ENCODE data around the gene SPATA3.

Gene SPATA3

DNA sequence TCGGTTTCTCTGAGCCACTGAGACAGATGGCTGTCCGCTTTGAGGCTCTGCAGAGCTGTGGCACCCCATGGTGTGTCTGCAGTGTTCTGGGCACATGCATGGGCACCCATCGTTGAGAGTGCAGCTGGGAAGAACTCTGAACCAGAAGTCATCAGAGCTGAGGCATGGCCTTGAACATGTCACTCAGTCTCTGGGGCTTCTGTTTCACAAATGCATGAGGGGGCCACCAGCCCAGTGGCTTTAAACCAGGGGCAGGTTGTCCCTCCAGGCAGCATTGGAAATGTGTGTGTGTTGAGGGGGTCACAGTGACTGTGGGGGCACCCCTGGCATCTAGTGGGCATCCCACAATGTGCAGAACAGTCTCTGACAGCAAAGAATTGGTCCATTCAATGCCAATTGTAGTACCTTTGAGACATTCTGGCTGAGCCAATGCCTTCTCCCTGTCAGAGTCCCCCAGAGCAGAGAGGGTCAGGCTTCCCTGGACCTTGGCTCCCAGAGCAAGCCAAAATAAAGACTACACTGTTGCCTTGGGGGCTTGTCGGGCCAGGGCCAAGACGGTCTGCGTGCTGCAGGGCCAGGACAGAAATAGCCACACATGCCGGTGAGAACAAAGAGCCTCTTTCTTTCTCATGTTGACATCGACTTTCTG is 51.5 kb downstream of the SPATA3 start:
- Histone ChIP-seq H3K4me1 (ENCODE audit: insufficient read depth, low read length, severe bottlenecking) (peaks cover 3% of the 10 kb centered on the region), H3K9ac (ENCODE audit: low read length) (no peak overlapping the region), H3K4me2 (ENCODE audit: low read length) (no peak overlapping the region), H3K36me3 (ENCODE audit: insufficient read depth, low read length) (no peaks in the 10 kb centered on the region), H3K4me3 (ENCODE audit: low read depth, low read length, poor library complexity, severe bottlenecking) (no peak overlapping the region), H2AFZ (ENCODE audit: low read length) (no peak overlapping the region), H4K20me1 (ENCODE audit: insufficient read depth, low read length) (no peaks in the 10 kb centered on the region), H3K9me2 (ENCODE audit: low read depth, low read length) (no peaks in the 10 kb centered on the region), H3K9me3 (ENCODE audit: low read length) (no peaks in the 10 kb centered on the region), H3F3A (ENCODE audit: insufficient read depth, low read length) (no peaks in the 10 kb centered on the region), H3K27ac (ENCODE audit: low read depth, low read length, poor library complexity, severe bottlenecking) (no peak overlapping the region), H3K79me2 (ENCODE audit: insufficient read depth, low read length) (no peaks in the 10 kb centered on the region), H3K27me3 (ENCODE audit: insufficient read depth, low read length) (0 out of 2 replicates have a peak, but pooled peaks cover 3% of the 10 kb centered on the region)
- TF ChIP-seq EZH2 (IDR thresholded peaks at IDR 0.05; ENCODE audit: borderline replicate concordance, low read length): no peak
- TF ChIP-seq, protein P1, sequence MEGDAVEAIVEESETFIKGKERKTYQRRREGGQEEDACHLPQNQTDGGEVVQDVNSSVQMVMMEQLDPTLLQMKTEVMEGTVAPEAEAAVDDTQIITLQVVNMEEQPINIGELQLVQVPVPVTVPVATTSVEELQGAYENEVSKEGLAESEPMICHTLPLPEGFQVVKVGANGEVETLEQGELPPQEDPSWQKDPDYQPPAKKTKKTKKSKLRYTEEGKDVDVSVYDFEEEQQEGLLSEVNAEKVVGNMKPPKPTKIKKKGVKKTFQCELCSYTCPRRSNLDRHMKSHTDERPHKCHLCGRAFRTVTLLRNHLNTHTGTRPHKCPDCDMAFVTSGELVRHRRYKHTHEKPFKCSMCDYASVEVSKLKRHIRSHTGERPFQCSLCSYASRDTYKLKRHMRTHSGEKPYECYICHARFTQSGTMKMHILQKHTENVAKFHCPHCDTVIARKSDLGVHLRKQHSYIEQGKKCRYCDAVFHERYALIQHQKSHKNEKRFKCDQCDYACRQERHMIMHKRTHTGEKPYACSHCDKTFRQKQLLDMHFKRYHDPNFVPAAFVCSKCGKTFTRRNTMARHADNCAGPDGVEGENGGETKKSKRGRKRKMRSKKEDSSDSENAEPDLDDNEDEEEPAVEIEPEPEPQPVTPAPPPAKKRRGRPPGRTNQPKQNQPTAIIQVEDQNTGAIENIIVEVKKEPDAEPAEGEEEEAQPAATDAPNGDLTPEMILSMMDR (IDR thresholded peaks at IDR 0.05; ENCODE audit: low read length): no peak

DNA sequence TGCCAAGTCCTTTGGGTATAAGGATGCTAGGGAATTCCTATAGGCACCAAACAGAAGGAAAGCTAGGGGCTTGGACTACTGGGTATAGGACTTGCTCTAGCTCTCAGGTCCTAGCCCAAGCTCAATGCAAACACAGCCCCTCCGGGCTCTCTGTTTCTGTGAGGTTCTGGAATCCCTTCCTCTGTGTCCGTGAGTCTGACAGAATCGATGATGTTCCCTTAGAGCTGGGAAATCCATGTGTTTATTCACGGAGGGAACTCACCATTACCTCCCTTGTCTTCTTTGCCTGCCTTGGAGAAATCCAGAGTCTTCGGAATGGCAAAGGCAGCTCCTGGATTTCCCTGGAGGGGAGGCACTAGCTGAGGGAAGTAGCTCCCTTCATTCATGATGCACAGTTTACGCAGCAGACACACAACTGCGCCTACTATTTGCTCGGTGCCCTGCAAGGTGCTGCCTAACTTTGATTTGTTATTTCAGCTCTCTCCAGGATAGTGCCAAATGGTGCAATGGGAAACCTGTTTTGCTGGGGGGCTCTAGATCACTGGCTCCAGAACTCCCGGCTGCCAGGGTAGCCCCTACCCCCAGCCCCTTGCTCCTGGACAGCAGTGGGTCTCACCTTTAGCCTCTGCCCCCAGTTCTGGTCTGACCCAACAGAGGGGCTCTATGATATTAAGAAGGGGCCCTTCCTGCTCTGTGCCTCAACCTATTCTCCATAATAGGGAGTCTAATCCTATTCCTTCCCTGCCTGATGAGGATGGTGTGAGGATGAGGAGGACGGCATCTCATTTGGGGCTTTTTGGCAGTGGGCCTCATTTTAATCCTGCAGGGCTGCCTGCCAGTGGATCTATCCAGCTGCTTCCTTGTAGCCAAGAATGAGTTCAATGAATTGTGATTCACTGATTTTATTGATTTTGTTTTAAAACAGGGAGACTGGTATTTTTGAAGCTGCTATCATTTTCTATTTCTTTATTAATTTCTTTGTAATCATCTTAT is 52.3 kb downstream of the SPATA3 start:
- H3K27ac ChIP-seq (ENCODE audit: low read depth, low read length, poor library complexity, severe bottlenecking): no peak overlapping the region
- TF ChIP-seq, protein P1 (IDR thresholded peaks at IDR 0.05; ENCODE audit: low read length): no peak
- no peak for TF ChIP-seq EZH2 (IDR thresholded peaks at IDR 0.05; ENCODE audit: borderline replicate concordance, low read length)
- H3F3A ChIP-seq (ENCODE audit: insufficient read depth, low read length): no peaks in the 10 kb centered on the region
- peaks cover 8% of the 10 kb centered on the region for H3K4me1 ChIP-seq (ENCODE audit: insufficient read depth, low read length, severe bottlenecking)
- H4K20me1 ChIP-seq (ENCODE audit: insufficient read depth, low read length): no peaks in the 10 kb centered on the region
- no peaks in the 10 kb centered on the region for H3K9me2 ChIP-seq (ENCODE audit: low read depth, low read length)
- no peak overlapping the region for H3K9ac ChIP-seq (ENCODE audit: low read length)
- H2AFZ ChIP-seq (ENCODE audit: low read length): no peak overlapping the region
- no peaks in the 10 kb centered on the region for H3K79me2 ChIP-seq (ENCODE audit: insufficient read depth, low read length)
- 0 out of 2 replicates have a peak, but pooled peaks cover 3% of the 10 kb centered on the region for H3K27me3 ChIP-seq (ENCODE audit: insufficient read depth, low read length)
- H3K36me3 ChIP-seq (ENCODE audit: insufficient read depth, low read length): no peaks in the 10 kb centered on the region
- H3K4me2 ChIP-seq (ENCODE audit: low read length): no peak overlapping the region
- no peaks in the 10 kb centered on the region for H3K9me3 ChIP-seq (ENCODE audit: low read length)
- no peak overlapping the region for H3K4me3 ChIP-seq (ENCODE audit: low read depth, low read length, poor library complexity, severe bottlenecking)

DNA sequence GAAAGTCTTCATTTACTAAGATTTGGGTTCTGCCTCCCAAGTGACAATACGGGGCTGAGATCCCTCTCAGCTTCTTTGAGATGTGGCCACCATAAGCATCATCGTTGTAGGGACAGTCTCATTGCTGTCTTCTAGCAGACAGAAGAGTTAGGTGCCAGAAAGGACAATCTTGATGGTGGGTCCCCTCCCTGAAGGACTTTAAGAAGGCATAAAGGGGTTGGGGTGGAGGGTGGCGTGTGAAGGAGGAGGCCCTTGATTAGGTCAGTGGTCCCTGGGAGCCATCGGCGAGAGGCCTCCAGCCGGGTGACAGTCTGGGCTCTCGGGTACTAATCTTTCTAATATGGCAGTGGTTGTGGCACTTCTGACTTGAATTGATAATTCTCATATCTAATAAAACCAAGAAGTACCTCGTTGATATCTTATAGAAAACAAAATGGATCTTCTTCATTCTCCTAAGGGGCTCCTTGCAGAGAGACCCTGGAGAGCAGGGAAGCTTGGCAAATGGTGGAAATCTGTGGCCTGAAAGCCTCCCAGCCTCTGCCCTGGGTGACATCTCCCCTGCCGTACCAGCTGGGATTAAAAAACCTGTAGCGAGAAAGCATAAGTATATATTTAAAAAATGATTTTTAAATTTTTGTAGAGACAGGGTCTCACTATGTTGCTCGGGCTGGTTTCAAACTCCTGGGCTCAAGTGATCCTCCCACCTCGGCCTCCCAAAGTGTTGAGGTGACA is 53.5 kb downstream of the SPATA3 start:
- H3K4me3 ChIP-seq (ENCODE audit: low read depth, low read length, poor library complexity, severe bottlenecking): no peak overlapping the region
- H3K9me2 ChIP-seq (ENCODE audit: low read depth, low read length): no peaks in the 10 kb centered on the region
- H3K27me3 ChIP-seq (ENCODE audit: insufficient read depth, low read length): 0 out of 2 replicates have a peak, but pooled peaks cover 3% of the 10 kb centered on the region
- no peak for TF ChIP-seq EZH2 (IDR thresholded peaks at IDR 0.05; ENCODE audit: borderline replicate concordance, low read length)
- TF ChIP-seq, protein P1 (IDR thresholded peaks at IDR 0.05; ENCODE audit: low read length): no peak
- no peaks in the 10 kb centered on the region for H3F3A ChIP-seq (ENCODE audit: insufficient read depth, low read length)
- no peaks in the 10 kb centered on the region for H3K36me3 ChIP-seq (ENCODE audit: insufficient read depth, low read length)
- no peak overlapping the region for H3K9ac ChIP-seq (ENCODE audit: low read length)
- H3K4me1 ChIP-seq (ENCODE audit: insufficient read depth, low read length, severe bottlenecking): peaks cover 10% of the 10 kb centered on the region
- no peak overlapping the region for H3K4me2 ChIP-seq (ENCODE audit: low read length)
- no peaks in the 10 kb centered on the region for H3K79me2 ChIP-seq (ENCODE audit: insufficient read depth, low read length)
- no peak overlapping the region for H3K27ac ChIP-seq (ENCODE audit: low read depth, low read length, poor library complexity, severe bottlenecking)
- H3K9me3 ChIP-seq (ENCODE audit: low read length): no peaks in the 10 kb centered on the region
- H2AFZ ChIP-seq (ENCODE audit: low read length): no peak overlapping the region
- no peaks in the 10 kb centered on the region for H4K20me1 ChIP-seq (ENCODE audit: insufficient read depth, low read length)

Measured in OCI-LY1 (cell line).